ENCODE data around the gene TRABD2A.

DNA sequence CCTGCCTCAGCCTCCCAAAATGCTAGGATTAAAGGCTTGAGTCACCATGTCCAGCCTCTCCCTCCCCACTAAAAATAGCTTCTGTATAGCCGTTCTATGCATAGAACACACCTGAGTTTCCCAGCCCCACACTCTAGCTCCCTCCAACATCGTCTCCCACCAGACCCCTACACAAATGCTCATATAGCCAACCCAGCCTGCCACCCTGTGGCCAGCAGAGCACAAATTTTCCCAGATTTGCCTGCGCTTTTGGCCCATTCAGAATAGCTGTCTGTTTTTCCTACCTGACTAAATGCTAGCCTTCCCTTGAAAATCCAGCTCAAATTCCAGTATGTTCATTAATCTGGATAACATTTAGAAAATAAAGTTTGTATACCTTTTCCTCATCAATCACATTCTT, 22.8 kb downstream of the TRABD2A start:
- no peak for TF ChIP-seq EZH2 (IDR thresholded peaks at IDR 0.05; ENCODE audit: insufficient read depth, poor library complexity, severe bottlenecking)
- no peak for TF ChIP-seq EZH2phosphoT487 (IDR thresholded peaks at IDR 0.05; ENCODE audit: insufficient read depth, low read depth)

All from GM23248 (cell line).